Osteocyte (in vitro differentiated cells): ENCODE measurements around the gene SEMA4D. TPM values are rescaled to one million over a fixed set of nuclear protein-coding genes. Genes with fewer than 3 reads are reported as not detected.

Experiments used
- DNase-seq: peaks from one replicate; pipeline ENCODE4 v3.0.0; 2021; ENCODE audit warnings: mixed read lengths; ENCODE audit not compliant: unreplicated experiment; ENCODE audit errors: extremely low spot score
- H3K27ac Mint-ChIP-seq: one replicate; pipeline ENCODE4 v1.8.0; 2021; ENCODE audit warnings: mild to moderate bottlenecking, mixed read lengths; ENCODE audit not compliant: unreplicated experiment
- H3K27me3 Mint-ChIP-seq: one replicate; pipeline ENCODE4 v1.8.0; 2021; ENCODE audit warnings: mixed read lengths; ENCODE audit not compliant: unreplicated experiment
- H3K36me3 Mint-ChIP-seq: one replicate; pipeline ENCODE4 v1.8.0; 2021; ENCODE audit warnings: mixed read lengths; ENCODE audit not compliant: unreplicated experiment
- H3K4me1 Mint-ChIP-seq: one replicate; pipeline ENCODE4 v1.8.0; 2021; ENCODE audit warnings: mixed read lengths; ENCODE audit not compliant: unreplicated experiment
- H3K4me3 Mint-ChIP-seq: one replicate; pipeline ENCODE4 v1.8.0; 2021; ENCODE audit warnings: mild to moderate bottlenecking, moderate library complexity, mixed read lengths; ENCODE audit not compliant: unreplicated experiment
- H3K9me3 Mint-ChIP-seq: one replicate; pipeline ENCODE4 v1.8.0; 2021; ENCODE audit warnings: mixed read lengths; ENCODE audit not compliant: unreplicated experiment
- CTCF ChIP-seq: fragments of 200-600 bp; sonication (generic); IDR thresholded peaks from 2 replicates; pipeline ENCODE4 v1.5.0; 2021; ENCODE audit warnings: antibody characterized with exemption, mild to moderate bottlenecking, moderate library complexity
- total RNA-seq: library from RNA; stranded (reverse); gene quantifications from 2 replicates; pipeline ENCODE4 v1.2.1, GENCODE V29; 2021

The SEMA4D gene
- total RNA-seq, 1 donor from 2014 or later: 2.0 TPM

GRCh38 chr9:89363921-89364665, 133.8 kb downstream of the SEMA4D start:
- Mint-ChIP-seq H3K4me3 (no peak overlapping the region), H3K27ac (no peak overlapping the region), H3K9me3 (no peaks in the 10 kb centered on the region), H3K36me3 (peaks cover 23% of the 10 kb centered on the region), H3K27me3 (no peaks in the 10 kb centered on the region), H3K4me1 (no peaks in the 10 kb centered on the region)
- TF ChIP-seq CTCF: no peak
- DNase-seq: no peak

GRCh38 chr9:89363311-89363670, 134.6 kb downstream of the SEMA4D start:
- no peak for DNase-seq
- Mint-ChIP-seq H3K27me3 (no peaks in the 10 kb centered on the region), H3K9me3 (no peaks in the 10 kb centered on the region), H3K4me3 (no peak overlapping the region), H3K36me3 (peaks cover 29% of the 10 kb centered on the region), H3K27ac (no peak overlapping the region), H3K4me1 (no peaks in the 10 kb centered on the region)
- no peak for TF ChIP-seq CTCF

GRCh38 chr9:89362647-89363310, 135.1 kb downstream of the SEMA4D start:
- peaks cover 31% of the 10 kb centered on the region for H3K36me3 Mint-ChIP-seq

GRCh38 chr9:89361816-89362646, 135.9 kb downstream of the SEMA4D start:
- Mint-ChIP-seq H3K27me3 (no peaks in the 10 kb centered on the region), H3K27ac (no peak overlapping the region), H3K36me3 (peaks cover 38% of the 10 kb centered on the region), H3K4me3 (no peak overlapping the region), H3K9me3 (no peaks in the 10 kb centered on the region), H3K4me1 (no peaks in the 10 kb centered on the region)
- DNase-seq: no peak
- TF ChIP-seq CTCF: no peak

More at GRCh38 chr9:89362647-89363310, 135.1 kb downstream of the SEMA4D start:
- TF ChIP-seq CTCF: no peak
- no peak for DNase-seq
- Mint-ChIP-seq H3K4me1 (no peaks in the 10 kb centered on the region), H3K27ac (no peak overlapping the region), H3K9me3 (no peaks in the 10 kb centered on the region), H3K27me3 (no peaks in the 10 kb centered on the region), H3K4me3 (no peak overlapping the region)

GRCh38 chr9:89361031-89361430, 136.9 kb downstream of the SEMA4D start:
- H3K4me1 Mint-ChIP-seq: no peaks in the 10 kb centered on the region
- no peaks in the 10 kb centered on the region for H3K27me3 Mint-ChIP-seq
- no peak overlapping the region for H3K27ac Mint-ChIP-seq

More at GRCh38 chr9:89361031-89361430, 136.9 kb downstream of the SEMA4D start:
- Mint-ChIP-seq H3K36me3 (peaks cover 46% of the 10 kb centered on the region), H3K9me3 (no peaks in the 10 kb centered on the region), H3K4me3 (no peak overlapping the region)
- DNase-seq: no peak
- TF ChIP-seq CTCF: no peak
